Measurements from ENCODE around the gene CADPS2. TPM values are rescaled to one million over a fixed set of nuclear protein-coding genes. Genes with fewer than 3 reads are reported as not detected.

CADPS2 gene
- total RNA-seq, 1 donor from 2014 or later: 19.1 TPM

GRCh38 chr7:122362473-122362872 lies 523.8 kb downstream of the CADPS2 start:
- no peaks in the 10 kb centered on the region for H3K9me3 Mint-ChIP-seq
- TF ChIP-seq EZH2phosphoT487 (IDR thresholded peaks at IDR 0.05): no peak
- TF ChIP-seq EZH2 (IDR thresholded peaks at IDR 0.05): no peak
- TF ChIP-seq CTCF (IDR thresholded peaks at IDR 0.05): no peak
- no peak overlapping the region for H3K27ac Mint-ChIP-seq
- no peaks in the 10 kb centered on the region for H3K9me3 ChIP-seq (ENCODE audit: low read depth)
- no peak overlapping the region for H3K4me3 Mint-ChIP-seq
- peaks cover 27% of the 10 kb centered on the region for H3F3A ChIP-seq (ENCODE audit: low read depth)
- H3K9ac ChIP-seq: no peak overlapping the region
- H3K27me3 ChIP-seq: no peaks in the 10 kb centered on the region
- H3K27me3 Mint-ChIP-seq (ENCODE audit: insufficient read depth, low read depth): no peaks in the 10 kb centered on the region
- no peak overlapping the region for H3K4me2 ChIP-seq
- H2AFZ ChIP-seq (replicated peaks): no peak overlapping the region
- H4K20me1 ChIP-seq (ENCODE audit: low read depth): no peaks in the 10 kb centered on the region
- H3K4me1 Mint-ChIP-seq: peaks cover 6% of the 10 kb centered on the region
- H3K36me3 ChIP-seq: peaks cover 8% of the 10 kb centered on the region
- H3K4me3 ChIP-seq: no peak overlapping the region
- DNase-seq (ENCODE audit: low spot score): no peak
- H3K27ac ChIP-seq: no peak overlapping the region
- H3K79me2 ChIP-seq (ENCODE audit: low read depth): no peaks in the 10 kb centered on the region
- H3K4me1 ChIP-seq: peaks cover 38% of the 10 kb centered on the region
- H3K36me3 Mint-ChIP-seq: no peaks in the 10 kb centered on the region

- Histone ChIP-seq H3K9ac (no peak overlapping the region), H3K27me3 (no peaks in the 10 kb centered on the region), H3K4me2 (no peak overlapping the region), H3K27ac (no peak overlapping the region), H3K4me1 (peaks cover 39% of the 10 kb centered on the region), H3K36me3 (peaks cover 8% of the 10 kb centered on the region), H4K20me1 (ENCODE audit: low read depth) (no peaks in the 10 kb centered on the region), H2AFZ (replicated peaks) (no peak overlapping the region), H3K9me3 (ENCODE audit: low read depth) (no peaks in the 10 kb centered on the region), H3F3A (ENCODE audit: low read depth) (peaks cover 15% of the 10 kb centered on the region), H3K4me3 (no peak overlapping the region), H3K79me2 (ENCODE audit: low read depth) (no peaks in the 10 kb centered on the region)
- H3K9me3 Mint-ChIP-seq: no peaks in the 10 kb centered on the region
- H3K4me1 Mint-ChIP-seq: peaks cover 4% of the 10 kb centered on the region
- no peak overlapping the region for H3K27ac Mint-ChIP-seq
- H3K4me3 Mint-ChIP-seq: no peak overlapping the region
- no peaks in the 10 kb centered on the region for H3K36me3 Mint-ChIP-seq
- no peak for DNase-seq (ENCODE audit: low spot score)
- no peaks in the 10 kb centered on the region for H3K27me3 Mint-ChIP-seq (ENCODE audit: insufficient read depth, low read depth)
- no peak for TF ChIP-seq EZH2phosphoT487 (IDR thresholded peaks at IDR 0.05)
- TF ChIP-seq EZH2 (IDR thresholded peaks at IDR 0.05): no peak
- TF ChIP-seq CTCF (IDR thresholded peaks at IDR 0.05): no peak
Measured at GRCh38 chr7:122354656-122355055, 531.6 kb downstream of the CADPS2 start.

- TF ChIP-seq EZH2phosphoT487 (IDR thresholded peaks at IDR 0.05): no peak
- no peak for TF ChIP-seq CTCF (IDR thresholded peaks at IDR 0.05)
- no peak for TF ChIP-seq EZH2 (IDR thresholded peaks at IDR 0.05)
- H3K4me3 ChIP-seq: no peak overlapping the region
- H3K9me3 ChIP-seq (ENCODE audit: low read depth): no peaks in the 10 kb centered on the region
- peaks cover 9% of the 10 kb centered on the region for H3K4me1 Mint-ChIP-seq
- H3K4me3 Mint-ChIP-seq: no peak overlapping the region
- no peaks in the 10 kb centered on the region for H3K9me3 Mint-ChIP-seq
- no peak overlapping the region for H3K9ac ChIP-seq
- H3K27me3 Mint-ChIP-seq (ENCODE audit: insufficient read depth, low read depth): no peaks in the 10 kb centered on the region
- no peaks in the 10 kb centered on the region for H4K20me1 ChIP-seq (ENCODE audit: low read depth)
- peaks cover 26% of the 10 kb centered on the region for H3F3A ChIP-seq (ENCODE audit: low read depth)
- no peaks in the 10 kb centered on the region for H3K79me2 ChIP-seq (ENCODE audit: low read depth)
- H3K36me3 Mint-ChIP-seq: no peaks in the 10 kb centered on the region
- H2AFZ ChIP-seq (replicated peaks): no peak overlapping the region
- H3K4me2 ChIP-seq: peak overlapping the region; percentile 16
- H3K36me3 ChIP-seq: no peaks in the 10 kb centered on the region
- no peak overlapping the region for H3K27ac Mint-ChIP-seq
- H3K27me3 ChIP-seq: no peaks in the 10 kb centered on the region
- H3K27ac ChIP-seq: peak overlapping the region; percentile 12
- DNase-seq (ENCODE audit: low spot score): no peak
- peaks cover 61% of the 10 kb centered on the region for H3K4me1 ChIP-seq
Measured at GRCh38 chr7:122352454-122352853, 533.8 kb downstream of the CADPS2 start.

All from neural progenitor cell (in vitro differentiated cells).